Measurements from ENCODE around the gene THBS3.

The THBS3 gene

DNA sequence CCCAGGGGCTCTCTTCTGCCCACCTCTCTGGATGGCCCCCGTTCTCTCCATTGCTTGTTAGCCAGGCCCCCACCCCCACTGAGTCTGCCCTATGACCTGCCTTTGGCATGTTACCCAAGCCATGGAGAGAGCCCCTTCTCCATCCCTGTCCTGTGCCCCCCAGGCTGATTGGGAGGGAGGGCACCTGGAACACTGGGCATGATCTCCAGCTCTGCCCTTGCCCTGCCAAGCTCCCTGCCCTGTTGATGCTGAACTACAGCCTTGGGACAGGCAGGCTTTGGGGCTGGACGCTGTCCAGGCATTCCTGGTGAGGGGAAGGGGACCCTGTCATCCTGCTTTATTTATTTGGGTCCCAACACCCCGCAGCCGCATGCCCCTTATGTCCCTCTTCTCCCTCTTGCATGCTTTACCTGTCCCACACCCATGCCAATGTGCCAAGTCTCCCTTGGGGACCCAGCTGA, 23.3 kb downstream of the THBS3 start:
- DNase-seq (ENCODE audit: low read depth), result no peak
- Histone ChIP-seq H3K4me3 (ENCODE audit: low read length) (no peak overlapping the region), H3K9me3 (ENCODE audit: control insufficient read depth, low read length) (no peaks in the 10 kb centered on the region), H3K9ac (ENCODE audit: low read length) (no peak overlapping the region), H3K36me3 (ENCODE audit: control insufficient read depth, insufficient read depth, low read length, severe bottlenecking) (no peaks in the 10 kb centered on the region), H3K27me3 (replicated peaks; ENCODE audit: control insufficient read depth, insufficient read depth, low read length) (no peaks in the 10 kb centered on the region), H3K4me1 (ENCODE audit: control insufficient read depth, insufficient read depth, low read length) (no peaks in the 10 kb centered on the region)

DNA sequence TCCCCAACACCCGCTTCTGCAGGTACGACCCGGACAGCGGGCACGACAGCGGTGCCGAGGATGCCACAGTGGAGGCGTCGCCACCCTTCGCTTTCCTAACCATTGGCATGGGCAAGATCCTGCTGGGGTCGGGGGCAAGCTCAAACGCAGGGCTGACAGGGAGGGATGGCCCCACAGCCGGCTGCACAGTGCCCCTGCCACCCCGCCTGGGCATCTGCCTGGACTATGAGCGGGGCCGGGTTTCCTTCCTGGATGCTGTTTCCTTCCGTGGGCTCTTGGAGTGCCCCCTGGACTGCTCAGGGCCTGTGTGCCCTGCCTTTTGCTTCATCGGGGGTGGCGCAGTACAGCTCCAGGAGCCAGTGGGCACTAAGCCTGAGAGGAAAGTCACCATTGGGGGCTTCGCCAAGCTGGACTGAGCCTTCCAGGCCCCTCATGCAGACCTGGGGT, 23.9 kb downstream of the THBS3 start:
- Histone ChIP-seq H3K9ac (ENCODE audit: low read length) (no peak overlapping the region), H3K4me1 (ENCODE audit: control insufficient read depth, insufficient read depth, low read length) (no peaks in the 10 kb centered on the region), H3K36me3 (ENCODE audit: control insufficient read depth, insufficient read depth, low read length, severe bottlenecking) (no peaks in the 10 kb centered on the region), H3K9me3 (ENCODE audit: control insufficient read depth, low read length) (no peaks in the 10 kb centered on the region), H3K27me3 (replicated peaks; ENCODE audit: control insufficient read depth, insufficient read depth, low read length) (no peaks in the 10 kb centered on the region), H3K4me3 (ENCODE audit: low read length) (no peak overlapping the region)
- no peak for DNase-seq (ENCODE audit: low read depth)

DNA sequence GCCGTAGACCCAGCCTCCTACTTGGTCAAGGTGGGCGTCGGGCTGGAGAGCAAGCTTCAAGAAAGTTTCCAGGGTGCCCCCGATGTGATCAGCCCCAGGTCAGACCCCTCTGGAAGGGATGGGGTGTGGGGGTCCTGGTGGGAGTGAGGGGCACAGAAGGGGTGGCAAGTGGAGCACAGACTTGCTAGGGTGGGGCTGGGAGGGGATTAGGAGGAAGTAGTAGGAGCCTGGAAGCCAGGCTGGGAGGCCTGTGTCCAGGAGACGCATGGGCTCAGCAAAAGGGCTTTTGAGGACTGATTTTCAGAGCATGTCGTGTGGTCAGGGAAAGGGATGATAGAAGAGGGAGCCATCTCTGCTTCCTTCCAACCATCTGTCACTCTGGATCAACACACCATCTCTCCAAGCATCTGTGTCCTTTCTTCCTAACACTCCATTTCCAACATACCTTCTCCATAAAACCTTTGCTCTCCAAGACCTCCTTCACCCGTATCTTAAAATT, 25.6 kb downstream of the THBS3 start:
- H3K4me1 ChIP-seq (ENCODE audit: control insufficient read depth, insufficient read depth, low read length), result no peaks in the 10 kb centered on the region

DNA sequence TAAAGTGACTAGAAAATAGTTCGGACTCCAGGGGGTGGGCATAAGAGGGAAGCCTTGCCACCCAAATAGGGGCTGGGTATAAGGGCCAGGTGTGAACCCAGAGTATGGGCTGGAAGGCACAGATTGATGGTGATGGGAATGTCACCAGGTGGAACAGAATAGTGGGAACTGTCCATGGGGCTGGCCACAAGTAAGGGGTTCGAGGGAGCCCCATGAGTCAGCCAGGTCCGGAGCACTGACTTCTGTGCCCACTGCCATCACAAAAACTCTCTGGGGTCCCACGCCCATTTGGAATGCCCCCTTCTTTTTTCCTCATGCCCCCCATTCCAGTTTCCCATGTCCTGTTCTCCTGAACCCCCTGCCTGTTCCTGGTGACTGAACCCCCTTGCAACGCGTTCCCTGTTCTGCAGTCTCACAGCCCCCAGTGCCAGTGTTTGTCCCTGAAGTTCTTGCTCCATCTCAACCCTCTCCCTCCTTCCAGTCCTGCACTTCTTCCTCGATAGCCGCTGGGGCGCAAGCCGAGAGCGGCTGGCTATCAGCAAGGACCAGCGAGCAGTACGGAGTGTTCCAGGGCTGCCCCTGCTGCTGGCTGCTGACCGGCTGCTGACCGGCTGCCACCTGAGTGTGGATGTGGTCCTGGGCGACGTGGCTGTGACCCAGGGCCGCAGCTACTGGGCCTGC, 26.2 kb downstream of the THBS3 start:
- H3K4me3 ChIP-seq (ENCODE audit: low read length), result no peak overlapping the region
- no peaks in the 10 kb centered on the region for H3K4me1 ChIP-seq (ENCODE audit: control insufficient read depth, insufficient read depth, low read length)
- no peak for DNase-seq (ENCODE audit: low read depth)
- no peaks in the 10 kb centered on the region for H3K9me3 ChIP-seq (ENCODE audit: control insufficient read depth, low read length)
- no peak overlapping the region for H3K9ac ChIP-seq (ENCODE audit: low read length)
- H3K36me3 ChIP-seq (ENCODE audit: control insufficient read depth, insufficient read depth, low read length, severe bottlenecking), result no peaks in the 10 kb centered on the region
- no peaks in the 10 kb centered on the region for H3K27me3 ChIP-seq (replicated peaks; ENCODE audit: control insufficient read depth, insufficient read depth, low read length)

More for the DNA sequence above, 25.6 kb downstream of the THBS3 start:
- no peak for DNase-seq (ENCODE audit: low read depth)
- no peak overlapping the region for H3K9ac ChIP-seq (ENCODE audit: low read length)
- no peaks in the 10 kb centered on the region for H3K9me3 ChIP-seq (ENCODE audit: control insufficient read depth, low read length)
- H3K4me3 ChIP-seq (ENCODE audit: low read length), result no peak overlapping the region
- no peaks in the 10 kb centered on the region for H3K36me3 ChIP-seq (ENCODE audit: control insufficient read depth, insufficient read depth, low read length, severe bottlenecking)
- no peaks in the 10 kb centered on the region for H3K27me3 ChIP-seq (replicated peaks; ENCODE audit: control insufficient read depth, insufficient read depth, low read length)

DNA sequence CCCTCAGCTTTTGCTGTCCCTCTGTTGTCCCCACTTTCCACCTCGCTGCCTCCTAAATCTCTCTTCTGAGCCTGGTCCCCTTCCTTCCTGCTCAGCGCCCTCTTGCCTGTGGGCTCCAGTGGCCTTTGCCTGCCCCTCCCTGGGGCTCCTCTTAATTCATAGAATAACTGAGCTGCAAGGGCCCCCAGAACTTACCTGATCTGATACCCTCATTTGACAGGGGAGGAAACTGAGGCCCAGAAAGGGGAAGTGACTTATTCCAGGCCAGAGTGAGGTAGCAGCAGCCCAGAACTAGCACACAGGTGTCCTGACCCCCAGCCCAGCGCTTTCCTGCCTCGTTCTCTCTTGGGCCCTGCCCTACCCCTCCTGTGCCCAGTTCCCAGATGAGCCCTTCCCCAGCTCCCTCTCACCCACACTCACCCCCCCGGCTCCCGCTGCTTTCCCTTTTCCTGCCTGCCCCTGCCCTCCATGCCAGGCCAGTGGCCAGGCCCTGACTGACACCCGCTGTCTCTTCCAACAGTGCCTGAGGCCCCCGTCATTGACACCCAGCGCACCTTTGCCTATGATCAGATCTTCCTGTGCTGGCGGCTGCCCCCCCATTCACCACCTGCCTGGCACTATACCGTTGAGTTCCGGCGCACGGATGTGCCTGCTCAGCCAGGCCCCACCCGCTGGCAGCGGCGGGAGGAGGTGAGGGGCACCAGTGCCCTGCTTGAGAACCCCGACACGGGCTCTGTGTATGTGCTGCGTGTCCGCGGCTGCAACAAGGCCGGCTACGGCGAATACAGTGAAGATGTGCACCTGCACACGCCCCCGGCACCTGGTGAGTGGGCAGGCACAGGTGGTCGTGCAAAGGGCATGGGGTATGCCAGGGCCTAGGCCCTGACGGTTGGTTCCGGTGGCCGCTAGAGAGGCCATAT, 28.3 kb downstream of the THBS3 start:
- H3K36me3 ChIP-seq (ENCODE audit: control insufficient read depth, insufficient read depth, low read length, severe bottlenecking), result no peaks in the 10 kb centered on the region

DNA sequence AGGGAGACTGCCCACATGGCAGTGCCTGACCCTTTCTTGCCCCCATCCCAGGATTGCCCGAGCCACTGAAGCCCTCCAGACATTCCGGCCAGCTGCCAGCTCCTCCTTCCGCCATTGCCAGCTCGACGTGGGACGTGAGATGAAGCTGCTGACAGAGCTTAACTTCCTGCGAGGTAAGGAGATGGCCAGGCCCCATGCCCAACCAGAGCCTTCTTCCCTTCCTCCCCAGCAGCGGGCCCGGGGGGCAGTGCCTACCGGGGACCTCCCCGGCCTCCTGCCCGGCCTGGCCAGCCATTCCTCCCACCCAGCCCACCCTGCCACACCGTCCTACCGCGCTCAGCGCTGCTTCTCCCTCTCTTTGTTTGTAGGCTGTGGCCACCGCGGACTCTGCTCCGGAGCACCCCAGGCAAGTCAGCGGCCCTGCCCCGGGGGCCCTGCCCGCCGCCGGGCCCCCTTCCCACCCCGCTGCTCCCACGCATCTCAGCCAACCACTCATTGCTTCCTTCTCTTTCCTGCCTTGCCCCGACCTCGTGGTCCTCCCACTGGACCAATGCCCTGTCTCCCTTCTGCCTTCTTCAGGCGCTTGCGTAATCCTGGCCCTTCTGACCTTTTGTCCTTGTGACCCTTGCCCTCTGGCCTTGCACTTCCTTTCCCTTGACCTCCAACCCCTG, 29.1 kb downstream of the THBS3 start:
- no peaks in the 10 kb centered on the region for H3K27me3 ChIP-seq (replicated peaks; ENCODE audit: control insufficient read depth, insufficient read depth, low read length)
- H3K9ac ChIP-seq (ENCODE audit: low read length), result no peak overlapping the region
- no peaks in the 10 kb centered on the region for H3K36me3 ChIP-seq (ENCODE audit: control insufficient read depth, insufficient read depth, low read length, severe bottlenecking)
- no peak overlapping the region for H3K4me3 ChIP-seq (ENCODE audit: low read length)
- DNase-seq (ENCODE audit: low read depth), result no peak
- H3K4me1 ChIP-seq (ENCODE audit: control insufficient read depth, insufficient read depth, low read length), result peaks cover 1% of the 10 kb centered on the region
- no peaks in the 10 kb centered on the region for H3K9me3 ChIP-seq (ENCODE audit: control insufficient read depth, low read length)

More for the DNA sequence above, 28.3 kb downstream of the THBS3 start:
- DNase-seq (ENCODE audit: low read depth), result no peak
- Histone ChIP-seq H3K9ac (ENCODE audit: low read length) (no peak overlapping the region), H3K4me3 (ENCODE audit: low read length) (no peak overlapping the region), H3K4me1 (ENCODE audit: control insufficient read depth, insufficient read depth, low read length) (no peaks in the 10 kb centered on the region), H3K9me3 (ENCODE audit: control insufficient read depth, low read length) (no peaks in the 10 kb centered on the region), H3K27me3 (replicated peaks; ENCODE audit: control insufficient read depth, insufficient read depth, low read length) (no peaks in the 10 kb centered on the region)

DNA sequence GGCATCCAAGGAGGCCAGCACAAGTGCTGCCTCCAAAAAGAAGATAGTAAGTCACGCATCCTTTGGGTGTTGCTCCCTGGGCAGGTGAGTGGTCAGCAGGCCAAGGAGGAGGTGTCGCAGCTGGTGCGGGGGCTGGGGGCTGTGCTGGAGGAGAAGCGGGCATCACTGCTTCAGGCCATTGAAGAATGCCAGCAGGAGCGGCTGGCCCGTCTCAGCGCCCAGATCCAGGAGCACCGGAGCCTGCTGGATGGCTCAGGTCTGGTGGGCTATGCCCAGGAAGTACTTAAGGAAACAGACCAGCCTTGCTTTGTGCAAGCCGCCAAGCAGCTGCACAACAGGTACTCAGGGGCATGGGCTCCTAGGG, 29.8 kb downstream of the THBS3 start:
- no peak overlapping the region for H3K9ac ChIP-seq (ENCODE audit: low read length)
- H3K4me1 ChIP-seq (ENCODE audit: control insufficient read depth, insufficient read depth, low read length), result peaks cover 5% of the 10 kb centered on the region
- H3K4me3 ChIP-seq (ENCODE audit: low read length), result no peak overlapping the region
- no peaks in the 10 kb centered on the region for H3K27me3 ChIP-seq (replicated peaks; ENCODE audit: control insufficient read depth, insufficient read depth, low read length)
- no peak for DNase-seq (ENCODE audit: low read depth)
- no peaks in the 10 kb centered on the region for H3K36me3 ChIP-seq (ENCODE audit: control insufficient read depth, insufficient read depth, low read length, severe bottlenecking)
- no peaks in the 10 kb centered on the region for H3K9me3 ChIP-seq (ENCODE audit: control insufficient read depth, low read length)

DNA sequence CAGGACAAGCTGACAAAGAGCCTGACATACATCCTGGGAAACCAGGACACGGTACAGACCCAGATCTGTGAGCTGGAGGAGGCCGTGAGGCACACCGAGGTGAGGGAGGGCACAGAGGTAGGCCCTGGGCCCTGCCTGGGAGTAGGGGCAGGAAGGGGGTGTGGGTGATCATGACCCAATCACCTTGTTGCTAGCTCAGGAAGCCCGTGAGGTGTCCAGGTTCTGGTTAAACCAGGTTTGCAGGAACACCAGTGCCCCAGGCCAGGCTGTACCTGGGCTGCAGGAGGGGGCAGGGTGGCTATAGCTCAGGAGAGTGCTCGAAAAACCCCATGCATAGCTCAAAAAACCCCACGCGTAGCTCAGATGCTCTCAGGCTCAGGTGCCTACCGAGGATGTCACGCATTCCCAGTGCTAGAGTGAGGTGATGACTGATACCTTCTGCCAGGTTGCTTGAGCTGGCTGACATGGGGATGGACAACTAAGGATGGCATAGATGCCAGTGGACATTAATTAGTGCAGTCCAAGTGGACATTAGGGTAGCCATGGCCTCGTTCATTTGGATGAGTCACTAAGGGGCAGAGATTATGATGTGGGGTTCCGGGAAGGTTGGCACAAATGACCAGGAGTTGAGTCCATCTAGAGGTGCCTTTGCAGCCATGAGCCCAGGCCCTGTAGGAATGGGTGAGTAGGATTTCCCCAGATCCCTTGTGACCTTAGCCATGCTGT, 30.3 kb downstream of the THBS3 start:
- no peak overlapping the region for H3K4me3 ChIP-seq (ENCODE audit: low read length)
- H3K9me3 ChIP-seq (ENCODE audit: control insufficient read depth, low read length), result no peaks in the 10 kb centered on the region
- H3K36me3 ChIP-seq (ENCODE audit: control insufficient read depth, insufficient read depth, low read length, severe bottlenecking), result no peaks in the 10 kb centered on the region
- H3K9ac ChIP-seq (ENCODE audit: low read length), result no peak overlapping the region
- H3K4me1 ChIP-seq (ENCODE audit: control insufficient read depth, insufficient read depth, low read length), result peaks cover 7% of the 10 kb centered on the region
- H3K27me3 ChIP-seq (replicated peaks; ENCODE audit: control insufficient read depth, insufficient read depth, low read length), result no peaks in the 10 kb centered on the region
- DNase-seq (ENCODE audit: low read depth), result no peak

DNA sequence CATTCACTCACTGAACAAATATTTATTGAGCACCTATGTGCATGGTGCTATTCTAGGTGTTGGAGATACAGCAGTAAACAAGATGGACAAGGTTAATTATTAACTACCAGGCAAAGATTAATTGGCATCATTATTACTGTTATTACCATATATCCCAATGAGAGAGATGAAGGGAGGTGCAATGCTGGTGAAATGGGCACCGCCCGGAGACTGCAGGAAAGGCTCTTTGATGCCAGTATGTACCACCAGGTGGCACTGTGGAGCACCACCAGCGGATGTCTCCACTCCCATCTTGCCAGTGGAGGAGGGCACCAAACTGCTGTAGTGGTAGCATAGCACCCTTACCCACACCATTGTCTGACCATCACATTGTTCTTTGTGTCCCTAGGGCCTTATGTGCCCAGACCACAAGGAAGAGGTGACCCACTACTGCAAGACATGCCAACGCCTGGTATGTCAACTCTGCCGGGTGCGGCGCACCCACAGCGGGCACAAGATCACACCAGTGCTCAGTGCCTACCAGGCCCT, 31.1 kb downstream of the THBS3 start:
- Histone ChIP-seq H3K9me3 (ENCODE audit: control insufficient read depth, low read length) (no peaks in the 10 kb centered on the region), H3K4me3 (ENCODE audit: low read length) (no peak overlapping the region), H3K27me3 (replicated peaks; ENCODE audit: control insufficient read depth, insufficient read depth, low read length) (no peaks in the 10 kb centered on the region), H3K9ac (ENCODE audit: low read length) (no peak overlapping the region), H3K4me1 (ENCODE audit: control insufficient read depth, insufficient read depth, low read length) (peaks cover 14% of the 10 kb centered on the region), H3K36me3 (ENCODE audit: control insufficient read depth, insufficient read depth, low read length, severe bottlenecking) (no peaks in the 10 kb centered on the region)
- DNase-seq (ENCODE audit: low read depth), result peak; percentile 91

DNA sequence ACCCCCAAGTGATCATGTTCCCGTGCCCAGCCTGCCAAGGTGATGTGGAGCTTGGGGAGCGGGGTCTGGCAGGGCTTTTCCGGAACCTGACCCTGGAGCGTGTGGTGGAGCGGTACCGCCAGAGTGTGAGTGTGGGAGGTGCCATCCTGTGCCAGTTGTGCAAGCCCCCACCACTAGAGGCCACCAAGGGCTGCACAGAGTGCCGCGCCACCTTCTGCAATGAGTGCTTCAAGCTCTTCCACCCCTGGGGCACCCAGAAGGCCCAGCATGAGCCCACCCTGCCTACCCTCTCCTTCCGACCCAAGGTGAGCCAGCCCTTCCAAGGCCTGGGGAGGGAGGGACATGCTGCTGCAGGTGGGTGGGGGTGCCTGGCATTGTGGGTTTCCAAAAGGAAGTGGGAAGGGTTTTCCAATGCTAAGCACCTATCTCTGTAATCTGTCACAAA, 31.7 kb downstream of the THBS3 start:
- no peak overlapping the region for H3K9ac ChIP-seq (ENCODE audit: low read length)
- H3K9me3 ChIP-seq (ENCODE audit: control insufficient read depth, low read length), result no peaks in the 10 kb centered on the region
- peaks cover 17% of the 10 kb centered on the region for H3K4me1 ChIP-seq (ENCODE audit: control insufficient read depth, insufficient read depth, low read length)
- no peaks in the 10 kb centered on the region for H3K27me3 ChIP-seq (replicated peaks; ENCODE audit: control insufficient read depth, insufficient read depth, low read length)
- H3K4me3 ChIP-seq (ENCODE audit: low read length), result no peak overlapping the region
- H3K36me3 ChIP-seq (ENCODE audit: control insufficient read depth, insufficient read depth, low read length, severe bottlenecking), result no peaks in the 10 kb centered on the region
- DNase-seq (ENCODE audit: low read depth), result no peak
